Measurements from ENCODE around the gene WFDC9. TPM values are rescaled to one million over a fixed set of nuclear protein-coding genes. Genes with fewer than 3 reads are reported as not detected.

WFDC9 gene
- total RNA-seq = not detected

GRCh38 chr20:45631184-45631583, at the start of gene WFDC9:
Gene WFDC9, minus strand, starts transcription at chr20:45631284. Its CDS starts 21,103 bp downstream, at chr20:45610181.

DNA sequence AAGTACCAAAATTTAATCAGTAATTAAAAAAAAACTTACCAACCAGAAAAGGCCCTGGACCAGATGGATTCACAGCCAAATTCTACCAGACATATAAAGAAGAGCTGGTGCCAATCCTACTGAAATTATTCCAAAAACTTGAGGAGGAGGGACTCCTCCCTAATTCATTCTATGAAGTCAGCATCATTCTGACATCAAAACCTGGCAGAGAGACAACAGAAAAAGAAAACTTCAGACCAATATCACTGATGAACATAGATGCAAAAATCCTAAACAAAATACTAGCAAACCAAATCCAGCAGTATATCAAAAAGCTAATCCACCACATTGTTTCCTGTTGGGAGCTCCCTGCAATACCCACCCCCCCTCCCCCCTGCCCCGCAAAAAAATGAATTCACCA, 39.1 kb upstream of the WFDC9 start, which contains the start of gene WFDC11:
Gene WFDC11 (minus strand): TSS at position 101 of the 400 bp plus-strand sequence. CDS start 19,639 bp downstream, outside the sequence.

DNA sequence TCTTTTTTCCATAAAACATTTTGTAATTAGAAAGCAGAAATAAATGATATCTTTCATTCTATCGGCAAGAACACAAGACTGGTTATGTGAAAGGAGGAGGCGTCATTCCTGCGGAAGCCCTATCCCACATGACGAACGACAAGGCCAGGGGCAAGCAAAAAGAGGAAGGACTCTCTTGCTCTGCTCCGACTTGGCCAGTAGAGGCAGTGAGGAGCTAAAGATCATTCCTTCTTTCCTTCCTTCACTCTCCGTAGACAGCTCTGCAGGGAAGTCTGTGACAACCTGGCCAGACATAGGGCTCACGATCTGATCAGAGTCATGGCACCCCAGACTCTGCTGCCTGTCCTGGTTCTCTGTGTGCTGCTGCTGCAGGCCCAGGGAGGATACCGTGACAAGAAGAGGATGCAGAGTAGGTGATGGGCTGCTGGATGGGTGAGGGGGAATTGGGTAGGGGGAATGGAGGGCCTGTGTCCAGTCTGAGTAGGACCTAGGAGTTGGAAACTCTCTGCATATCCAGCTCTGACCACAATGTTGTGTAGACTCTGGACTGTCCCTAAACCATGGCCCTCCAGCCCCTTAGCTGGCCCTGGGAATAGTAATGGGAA, 1.5 kb downstream of the WFDC9 start, which contains the start of gene WFDC10A:
Gene WFDC10A (plus strand): TSS at position 244 of the 605 bp plus-strand sequence. CDS start 75 bp downstream, at position 319.

DNA sequence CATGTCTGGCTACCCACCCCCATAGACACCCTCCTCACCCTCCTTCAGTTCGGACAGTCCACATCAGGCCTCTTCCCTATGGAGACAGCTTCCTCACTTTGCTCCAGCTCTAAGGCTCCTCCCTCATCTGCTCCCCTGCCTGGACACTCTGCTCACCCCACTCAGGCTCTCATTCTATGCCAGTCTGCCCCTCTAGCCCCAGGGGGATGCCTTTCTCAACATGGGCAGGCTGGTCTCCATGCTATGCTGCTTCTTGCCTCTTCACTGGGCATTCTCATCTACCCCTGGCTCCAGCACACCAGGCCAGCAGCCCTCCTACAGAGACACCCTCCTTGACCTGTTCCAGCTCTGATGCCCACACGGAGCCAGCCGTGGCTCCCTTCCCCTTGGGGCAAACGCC, 51.9 kb downstream of the WFDC9 start, which contains the start of gene WFDC8:
Gene WFDC8 (minus strand): TSS at position 101 of the 400 bp plus-strand sequence. CDS start 37 bp downstream, at position 64.

Small RNA genes lying within 50 kb of the gene (small RNA-seq; reads per million reads assigned to genes)
- not detected for gene RNA5SP485 (ENCODE audit: low replicate concordance)

Other genes with a start within 250 kb of the WFDC9 start
- gene DBNDD2, start 223.0 kb downstream of the WFDC9 start, total RNA-seq = 12.9 TPM
- gene PIGT, start 215.1 kb downstream of the WFDC9 start, total RNA-seq = 45.5 TPM
- 77.5 TPM for gene WFDC2, start 161.5 kb downstream of the WFDC9 start, total RNA-seq
- gene SPINT3, start 115.7 kb downstream of the WFDC9 start, total RNA-seq = not detected
- not detected for gene WFDC6, start 91.8 kb downstream of the WFDC9 start, total RNA-seq
- not detected for gene EPPIN, start 83.9 kb downstream of the WFDC9 start, total RNA-seq
- gene WFDC8, start 52.0 kb downstream of the WFDC9 start, total RNA-seq = not detected
- not detected for gene WFDC10A, start 1.5 kb downstream of the WFDC9 start, total RNA-seq
- not detected for gene WFDC11, start 39.0 kb upstream of the WFDC9 start, total RNA-seq
- gene WFDC13, start 70.8 kb upstream of the WFDC9 start, total RNA-seq = not detected
- not detected for gene WFDC10B, start 73.7 kb upstream of the WFDC9 start, total RNA-seq
- gene SPINT4, start 91.1 kb upstream of the WFDC9 start, total RNA-seq = not detected
- 0.99 TPM for gene WFDC3, start 160.6 kb upstream of the WFDC9 start, total RNA-seq
- gene DNTTIP1, start 160.7 kb upstream of the WFDC9 start, total RNA-seq = 18.5 TPM
- gene UBE2C, start 181.4 kb upstream of the WFDC9 start, total RNA-seq = 22.7 TPM
- 555 TPM for gene TNNC2, start 196.0 kb upstream of the WFDC9 start, total RNA-seq
- 41.5 TPM for gene SNX21, start 202.5 kb upstream of the WFDC9 start, total RNA-seq
- gene ACOT8, start 226.1 kb upstream of the WFDC9 start, total RNA-seq = 29.6 TPM
- 4.8 TPM for gene ZSWIM3, start 226.3 kb upstream of the WFDC9 start, total RNA-seq
- 8.3 TPM for gene ZSWIM1, start 249.9 kb upstream of the WFDC9 start, total RNA-seq